DMS153 treated with DMSO at 0.1 percent for 48 hours (cell line): ENCODE measurements around the gene DERA.
"Not testable (repeated sequence)": the region's sequence is repeated elsewhere in the genome, so short reads cannot be mapped to it uniquely, and the experiment has no call there.

Experiments
- DNase-seq: peaks from one replicate; lab custom pipeline; 2025; ENCODE audit not compliant: unreplicated experiment; lab: John Stamatoyannopoulos, UW

Gene DERA

GRCh38 chr12:15956413-15957185 is 45.5 kb downstream of the DERA start:
- no peak for DNase-seq

GRCh38 chr12:15962760-15963159 is 51.6 kb downstream of the DERA start:
- DNase-seq: no peak

- DNase-seq: no peak
These were observed 52.1 kb downstream of the DERA start for GRCh38 chr12:15963271-15963670.

- no peak for DNase-seq
These were observed 55.3 kb downstream of the DERA start for GRCh38 chr12:15966426-15966825.

GRCh38 chr12:15967053-15967452 is 55.9 kb downstream of the DERA start:
- not testable (repeated sequence) for DNase-seq

- DNase-seq: no peak
These were observed 60.1 kb downstream of the DERA start for GRCh38 chr12:15971211-15971610.

- no peak for DNase-seq
These were observed 61.8 kb downstream of the DERA start for GRCh38 chr12:15972894-15973293.

GRCh38 chr12:15977999-15978951 is 67.1 kb downstream of the DERA start:
- DNase-seq: no peak

GRCh38 chr12:15979096-15980092 is 68.3 kb downstream of the DERA start:
- DNase-seq: no peak

GRCh38 chr12:15982071-15982470 is 70.9 kb downstream of the DERA start:
- no peak for DNase-seq

GRCh38 chr12:15982471-15982870 is 71.3 kb downstream of the DERA start:
- no peak for DNase-seq

- no peak for DNase-seq
These were observed 71.8 kb downstream of the DERA start for GRCh38 chr12:15982921-15983320.

GRCh38 chr12:15984097-15984800 is 73.1 kb downstream of the DERA start:
- peak; percentile 53 for DNase-seq

- DNase-seq: no peak
These were observed 73.8 kb downstream of the DERA start for GRCh38 chr12:15984963-15985362.

- DNase-seq: no peak
These were observed 76.6 kb downstream of the DERA start for GRCh38 chr12:15987696-15988095.

GRCh38 chr12:15988983-15989755 is 78.0 kb downstream of the DERA start:
- DNase-seq: no peak

GRCh38 chr12:15995801-15996200 is 84.7 kb downstream of the DERA start:
- DNase-seq: no peak

- no peak for DNase-seq
These were observed 85.1 kb downstream of the DERA start for GRCh38 chr12:15996254-15996653.

GRCh38 chr12:15996948-15997347 is 85.8 kb downstream of the DERA start:
- no peak for DNase-seq
